Superior temporal gyrus (tissue), 1 donor: ENCODE results near the gene ZNF507.

ENCODE experiments used
- DNase-seq: peaks from one replicate; pipeline ENCODE4 v3.0.0-alpha.2; 2016; ENCODE audit errors: extremely low spot score

Gene ZNF507

GRCh38 chr19:32339988-32340874 is 5.2 kb upstream of the ZNF507 start:
- DNase-seq = peak; percentile 84

- DNase-seq = no peak
Measured at GRCh38 chr19:32342695-32343094, 2.7 kb upstream of the ZNF507 start.

- DNase-seq = no peak
Measured at GRCh38 chr19:32343550-32344262, 1.7 kb upstream of the ZNF507 start.

- DNase-seq = no peak
Measured at GRCh38 chr19:32346901-32347300, 1.5 kb downstream of the ZNF507 start.

GRCh38 chr19:32347573-32347972 is 2.2 kb downstream of the ZNF507 start:
- DNase-seq = no peak

DNA sequence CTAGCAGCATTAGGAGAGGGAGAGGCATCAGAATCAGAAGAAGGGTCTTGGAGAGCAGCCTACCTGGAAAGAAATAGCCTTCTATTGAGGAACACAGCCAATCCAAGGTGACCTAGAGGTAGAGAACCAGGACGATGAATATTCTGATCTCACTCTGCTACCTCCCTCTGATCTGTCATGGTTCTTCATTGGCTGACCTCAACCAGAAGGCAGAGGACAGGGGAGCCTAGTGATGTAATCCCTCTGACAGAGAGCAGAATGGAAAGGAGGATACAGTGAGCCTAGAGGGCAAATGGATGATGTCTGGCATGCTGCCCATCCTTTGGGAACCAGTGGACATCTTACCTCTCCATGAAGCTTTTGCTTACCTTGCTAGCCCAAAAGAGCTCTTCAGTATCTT is 3.6 kb downstream of the ZNF507 start:
- DNase-seq = no peak

DNA sequence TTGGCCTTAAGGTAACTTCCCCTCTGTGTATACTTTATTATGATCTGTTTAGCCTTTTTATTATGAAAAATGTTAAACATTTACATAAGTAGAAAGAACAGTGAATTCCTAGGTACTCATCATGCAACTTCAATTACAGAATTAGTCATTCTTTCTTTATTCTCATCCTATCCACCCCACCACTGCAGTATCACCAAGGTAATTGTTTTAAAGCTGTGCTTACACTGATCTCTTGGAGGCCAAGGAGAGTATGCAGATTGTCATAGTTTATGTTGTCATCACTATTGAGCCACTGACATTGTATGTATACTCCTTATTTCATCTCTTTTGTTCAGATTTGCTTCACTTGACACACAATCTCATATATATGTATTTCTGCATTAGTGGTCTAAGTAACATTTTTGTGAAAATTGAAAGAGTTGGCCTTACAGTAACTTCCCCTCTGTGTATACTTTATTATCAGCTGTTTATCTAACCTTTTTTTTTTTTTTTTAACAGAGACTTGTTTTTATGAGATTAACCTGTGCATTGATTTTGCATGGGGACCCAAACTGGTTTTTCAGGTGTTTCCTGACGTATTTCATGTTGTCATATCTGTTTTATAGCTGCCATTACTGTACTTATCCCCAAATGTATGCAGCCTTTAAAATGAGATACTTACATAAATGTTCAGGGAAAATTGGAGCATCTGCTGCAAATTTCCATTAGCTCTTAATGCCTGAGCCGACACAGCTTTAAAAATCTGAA is 4.5 kb downstream of the ZNF507 start:
- DNase-seq = no peak

DNA sequence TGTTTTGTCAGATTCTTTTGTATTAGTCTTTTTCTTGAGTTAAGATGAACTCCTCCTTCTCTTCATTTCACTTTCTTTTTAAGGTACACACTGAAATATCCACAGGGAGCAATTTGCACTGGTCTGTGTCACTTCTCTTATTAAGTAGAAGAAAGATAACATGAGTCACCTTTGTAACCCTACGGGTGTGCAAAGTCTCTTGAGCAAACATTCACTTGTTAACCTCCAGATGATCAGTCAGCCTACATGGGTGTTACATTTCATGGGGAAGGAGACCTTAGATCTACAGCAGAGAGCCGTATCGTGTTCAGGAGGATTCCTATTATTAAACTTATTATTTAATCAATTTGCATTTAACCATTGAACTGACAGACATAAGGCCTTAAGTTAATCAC is 5.1 kb downstream of the ZNF507 start:
- DNase-seq = no peak

DNA sequence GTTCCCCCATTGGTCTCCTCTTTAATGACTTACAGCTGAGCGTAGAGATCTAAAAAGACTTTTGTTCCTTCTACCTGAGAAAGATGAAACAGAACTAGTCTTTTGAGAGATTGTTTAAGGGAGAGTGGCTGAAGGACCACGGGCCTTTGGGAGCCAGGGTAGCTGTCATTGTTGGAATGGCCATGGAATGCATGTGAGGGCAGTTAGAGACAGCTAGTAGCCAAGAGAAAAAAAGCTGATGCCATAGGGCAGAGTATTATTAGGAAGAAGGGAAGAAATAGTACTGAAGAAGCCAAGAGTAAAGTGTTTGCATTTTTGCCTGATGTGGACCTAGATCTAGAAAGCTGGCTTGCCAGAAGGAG is 5.6 kb downstream of the ZNF507 start:
- DNase-seq = no peak

GRCh38 chr19:32352241-32352630 is 6.8 kb downstream of the ZNF507 start:
- DNase-seq = no peak

- DNase-seq = no peak
Measured at GRCh38 chr19:32354345-32354744, 8.9 kb downstream of the ZNF507 start.

- no peak for DNase-seq
Measured at GRCh38 chr19:32355309-32355708, 9.9 kb downstream of the ZNF507 start.

DNA sequence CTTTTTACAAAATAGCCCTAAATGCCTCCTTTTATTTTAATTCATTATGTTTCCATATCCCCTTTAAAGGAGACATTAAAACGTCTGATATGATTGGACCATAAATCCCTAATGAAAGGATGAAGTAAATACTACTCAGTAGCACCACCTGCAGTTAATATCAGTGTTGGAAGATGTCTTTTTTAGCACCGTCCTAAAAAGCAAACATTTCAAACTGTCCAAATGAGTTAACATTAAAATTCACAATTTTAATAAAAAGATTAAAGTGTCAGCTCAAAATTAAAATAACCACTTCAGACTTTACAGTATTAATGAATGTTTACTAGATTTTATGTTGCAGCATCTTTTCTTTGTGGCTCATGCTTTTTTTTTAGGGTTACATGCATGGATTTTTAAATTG is 12.3 kb downstream of the ZNF507 start:
- no peak for DNase-seq

- DNase-seq = no peak
Measured at GRCh38 chr19:32358321-32358720, 12.9 kb downstream of the ZNF507 start.

DNA sequence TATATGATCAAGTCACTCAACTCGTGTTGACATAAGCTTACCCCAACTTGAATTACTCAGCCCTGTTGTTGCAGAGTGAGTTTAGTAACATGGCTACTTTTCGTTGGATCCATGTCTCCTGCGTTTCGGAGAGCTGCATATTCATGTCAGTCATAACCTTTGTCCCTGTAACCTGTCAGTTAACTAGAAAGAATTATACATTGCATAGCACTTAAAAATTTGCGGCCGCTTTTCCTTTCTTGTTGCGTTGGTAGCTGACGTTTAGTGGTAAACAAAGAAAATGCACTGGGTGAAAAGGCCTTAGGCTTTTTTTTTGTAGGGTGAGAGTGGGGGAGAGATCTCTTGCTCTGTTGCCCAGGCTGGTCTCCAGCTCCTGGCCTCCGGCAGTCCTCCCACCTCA is 14.2 kb downstream of the ZNF507 start:
- no peak for DNase-seq

GRCh38 chr19:32361574-32362317 is 16.3 kb downstream of the ZNF507 start:
- DNase-seq = no peak

GRCh38 chr19:32362318-32362691 is 16.9 kb downstream of the ZNF507 start:
- no peak for DNase-seq

GRCh38 chr19:32363175-32363574 is 17.8 kb downstream of the ZNF507 start:
- peak; percentile 52 for DNase-seq

GRCh38 chr19:32363632-32364031 is 18.2 kb downstream of the ZNF507 start:
- peak; percentile 55 for DNase-seq

DNA sequence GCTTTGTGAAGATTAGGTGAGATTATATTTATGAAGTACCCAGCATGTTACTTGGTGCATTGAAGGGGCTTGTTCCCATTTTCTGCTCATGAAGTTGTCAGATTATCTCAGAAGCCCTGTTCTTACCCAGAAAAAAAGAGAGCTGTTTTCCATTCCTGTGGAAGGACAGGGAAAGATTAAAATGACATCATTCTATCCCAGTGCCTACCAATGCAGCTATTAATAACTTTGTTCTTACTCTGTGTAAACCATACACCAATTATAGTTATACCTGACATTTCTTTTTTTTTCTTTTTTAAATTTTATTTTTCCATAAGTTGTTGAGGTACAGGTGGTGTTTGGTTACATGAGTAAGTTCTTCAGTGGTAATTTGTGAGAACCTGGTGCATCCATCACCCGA is 18.6 kb downstream of the ZNF507 start:
- DNase-seq = no peak

GRCh38 chr19:32367063-32367462 is 21.7 kb downstream of the ZNF507 start:
- DNase-seq = no peak
